ENCODE data around the gene SEMA4A. TPM values are rescaled to one million over a fixed set of nuclear protein-coding genes. Genes with fewer than 3 reads are reported as not detected.

Gene SEMA4A
- total RNA-seq, 1 experiment from 2014 or later: 1.8 TPM

GRCh38 chr1:156135930-156136871 is 17.2 kb upstream of the SEMA4A start:
- Histone ChIP-seq H3K4me1 (replicated peaks) (peaks cover 9% of the 10 kb centered on the region; the same call in 1 of the 2 replicates), H3K9me3 (replicated peaks) (no peaks in the 10 kb centered on the region), H3K4me3 (no peak overlapping the region), H3K36me3 (peaks cover 97% of the 10 kb centered on the region), H3K27ac (no peak overlapping the region), H3K27me3 (replicated peaks) (no peaks in the 10 kb centered on the region)
- no peak for DNase-seq (ENCODE audit: low read depth in 1 of 2, low spot score in 2 of 2)

DNA sequence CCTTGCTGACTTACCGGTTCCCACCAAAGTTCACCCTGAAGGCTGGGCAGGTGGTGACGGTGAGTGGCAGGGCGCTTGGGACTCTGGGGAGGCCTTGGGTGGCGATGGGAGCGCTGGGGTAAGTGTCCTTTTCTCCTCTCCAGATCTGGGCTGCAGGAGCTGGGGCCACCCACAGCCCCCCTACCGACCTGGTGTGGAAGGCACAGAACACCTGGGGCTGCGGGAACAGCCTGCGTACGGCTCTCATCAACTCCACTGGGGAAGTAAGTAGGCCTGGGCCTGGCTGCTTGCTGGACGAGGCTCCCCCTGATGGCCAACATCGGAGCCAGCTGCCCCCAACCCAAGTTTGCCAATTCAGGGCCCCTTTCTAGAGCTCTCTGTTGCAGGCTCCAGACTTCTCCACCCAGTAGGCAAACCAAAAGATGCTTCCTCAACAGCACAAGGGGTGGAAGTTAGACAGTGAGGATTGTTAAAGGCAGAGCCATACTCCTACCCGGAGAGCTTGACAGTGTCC is 16.4 kb upstream of the SEMA4A start:
- H3K36me3 ChIP-seq: peaks cover 95% of the 10 kb centered on the region
- H3K27me3 ChIP-seq (replicated peaks): no peaks in the 10 kb centered on the region
- no peak overlapping the region for H3K4me3 ChIP-seq
- H3K4me1 ChIP-seq (replicated peaks): peaks cover 14% of the 10 kb centered on the region; the same call in 1 of the 2 replicates
- no peak for DNase-seq (ENCODE audit: low read depth in 1 of 2, low spot score in 2 of 2)
- no peak overlapping the region for H3K27ac ChIP-seq
- no peaks in the 10 kb centered on the region for H3K9me3 ChIP-seq (replicated peaks)

GRCh38 chr1:156138458-156138867 is 14.9 kb upstream of the SEMA4A start:
- no peak overlapping the region for H3K27ac ChIP-seq

GRCh38 chr1:156140879-156141707 is 12.3 kb upstream of the SEMA4A start:
- Histone ChIP-seq H3K9me3 (replicated peaks) (no peaks in the 10 kb centered on the region), H3K27me3 (replicated peaks) (no peaks in the 10 kb centered on the region), H3K4me3 (no peak overlapping the region), H3K27ac (no peak overlapping the region), H3K4me1 (replicated peaks) (peaks cover 15% of the 10 kb centered on the region; the same call in 1 of the 2 replicates), H3K36me3 (peaks cover 55% of the 10 kb centered on the region)
- peak in 1 of 2 experiments; percentile 45 for DNase-seq (ENCODE audit: low read depth in 1 of 2, low spot score in 2 of 2)

More at GRCh38 chr1:156138458-156138867, 14.9 kb upstream of the SEMA4A start:
- peaks cover 81% of the 10 kb centered on the region for H3K36me3 ChIP-seq
- H3K4me1 ChIP-seq (replicated peaks): peaks cover 14% of the 10 kb centered on the region; the same call in 1 of the 2 replicates
- no peak overlapping the region for H3K4me3 ChIP-seq
- no peak for DNase-seq (ENCODE audit: low read depth in 1 of 2, low spot score in 2 of 2)
- H3K9me3 ChIP-seq (replicated peaks): no peaks in the 10 kb centered on the region
- no peaks in the 10 kb centered on the region for H3K27me3 ChIP-seq (replicated peaks)

GRCh38 chr1:156143765-156144489 is 9.5 kb upstream of the SEMA4A start:
- no peak overlapping the region for H3K4me3 ChIP-seq
- H3K27me3 ChIP-seq (replicated peaks): no peaks in the 10 kb centered on the region
- H3K36me3 ChIP-seq: peaks cover 26% of the 10 kb centered on the region
- no peaks in the 10 kb centered on the region for H3K9me3 ChIP-seq (replicated peaks)
- DNase-seq (ENCODE audit: low read depth in 1 of 2, low spot score in 2 of 2): no peak
- no peak overlapping the region for H3K27ac ChIP-seq
- H3K4me1 ChIP-seq (replicated peaks): peaks cover 19% of the 10 kb centered on the region; the same call in 1 of the 2 replicates

GRCh38 chr1:156144742-156145141 is 8.6 kb upstream of the SEMA4A start:
- peaks cover 21% of the 10 kb centered on the region for H3K36me3 ChIP-seq
- no peak for DNase-seq (ENCODE audit: low read depth in 1 of 2, low spot score in 2 of 2)
- no peak overlapping the region for H3K27ac ChIP-seq
- H3K27me3 ChIP-seq (replicated peaks): no peaks in the 10 kb centered on the region; the same call in 1 of the 2 replicates
- H3K9me3 ChIP-seq (replicated peaks): no peaks in the 10 kb centered on the region
- no peak overlapping the region for H3K4me3 ChIP-seq
- H3K4me1 ChIP-seq (replicated peaks): peaks cover 19% of the 10 kb centered on the region; the same call in 1 of the 2 replicates

DNA sequence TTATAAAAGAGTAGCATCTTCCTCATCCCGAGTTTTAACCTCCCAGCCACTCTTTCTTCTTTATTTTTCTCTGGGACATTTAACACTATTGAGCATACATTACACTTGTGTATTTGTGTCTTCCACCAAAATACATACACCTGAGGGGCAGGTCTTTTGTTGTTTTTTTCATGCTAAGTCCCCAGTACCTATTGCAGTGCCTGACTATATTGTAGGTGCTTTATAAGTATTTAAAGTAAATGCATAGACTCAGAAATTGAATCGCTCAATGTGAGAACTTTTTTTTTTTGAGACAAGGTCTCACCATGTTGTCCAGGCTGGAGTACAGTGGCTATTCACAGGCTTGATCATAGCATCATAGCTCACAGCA is 7.8 kb upstream of the SEMA4A start:
- Histone ChIP-seq H3K27ac (no peak overlapping the region), H3K27me3 (replicated peaks) (no peaks in the 10 kb centered on the region; the same call in 1 of the 2 replicates), H3K36me3 (peaks cover 12% of the 10 kb centered on the region), H3K4me1 (replicated peaks) (peaks cover 16% of the 10 kb centered on the region; the same call in 1 of the 2 replicates), H3K9me3 (replicated peaks) (no peaks in the 10 kb centered on the region), H3K4me3 (no peak overlapping the region)
- DNase-seq (ENCODE audit: low read depth in 1 of 2, low spot score in 2 of 2): no peak

- DNase-seq (ENCODE audit: low read depth in 1 of 2, low spot score in 2 of 2): peak; percentile 80 to 91
- Histone ChIP-seq H3K4me1 (replicated peaks) (0 out of 2 replicates have a peak, but pooled peaks cover 11% of the 10 kb centered on the region), H3K4me3 (no peak overlapping the region), H3K36me3 (peaks cover 6% of the 10 kb centered on the region), H3K9me3 (replicated peaks) (no peaks in the 10 kb centered on the region), H3K27ac (no peak overlapping the region), H3K27me3 (replicated peaks) (no peaks in the 10 kb centered on the region; the same call in 1 of the 2 replicates)
These were observed 7.2 kb upstream of the SEMA4A start for GRCh38 chr1:156146020-156146768.

- no peak overlapping the region for H3K27ac ChIP-seq
- no peaks in the 10 kb centered on the region for H3K36me3 ChIP-seq
- H3K9me3 ChIP-seq (replicated peaks): no peaks in the 10 kb centered on the region
- H3K4me3 ChIP-seq: no peak overlapping the region
- no peaks in the 10 kb centered on the region; the same call in 1 of the 2 replicates for H3K27me3 ChIP-seq (replicated peaks)
- DNase-seq (ENCODE audit: low read depth in 1 of 2, low spot score in 2 of 2): no peak
- 0 out of 2 replicates have a peak, but pooled peaks cover 5% of the 10 kb centered on the region for H3K4me1 ChIP-seq (replicated peaks)
These were observed 6.5 kb upstream of the SEMA4A start for GRCh38 chr1:156146769-156147405.

- no peaks in the 10 kb centered on the region for H3K36me3 ChIP-seq
- H3K4me3 ChIP-seq: no peak overlapping the region
- no peak for DNase-seq (ENCODE audit: low read depth in 1 of 2, low spot score in 2 of 2)
- H3K27ac ChIP-seq: no peak overlapping the region
- H3K27me3 ChIP-seq (replicated peaks): no peaks in the 10 kb centered on the region; the same call in 1 of the 2 replicates
- H3K4me1 ChIP-seq (replicated peaks): peaks cover 9% of the 10 kb centered on the region
- no peaks in the 10 kb centered on the region for H3K9me3 ChIP-seq (replicated peaks)
These were observed 5.2 kb upstream of the SEMA4A start for GRCh38 chr1:156148216-156148615.

- Histone ChIP-seq H3K9me3 (replicated peaks) (no peaks in the 10 kb centered on the region), H3K27ac (no peak overlapping the region), H3K4me1 (replicated peaks) (peaks cover 9% of the 10 kb centered on the region), H3K4me3 (no peak overlapping the region), H3K36me3 (no peaks in the 10 kb centered on the region), H3K27me3 (replicated peaks) (no peaks in the 10 kb centered on the region; the same call in 1 of the 2 replicates)
- DNase-seq (ENCODE audit: low read depth in 1 of 2, low spot score in 2 of 2): no peak
These were observed 3.7 kb upstream of the SEMA4A start for GRCh38 chr1:156149374-156150332.

All from SJSA1 (cell line).